SK-N-MC (cell line): Measurements from ENCODE around the gene SIPA1L2.

Experiments used
- EZH2 ChIP-seq: fragments of 200-600 bp; sonication (generic); IDR thresholded peaks from one replicate; pipeline ENCODE4 v1.6.1; 2017; ENCODE audit warnings: antibody characterized with exemption
- POLR2AphosphoS5 ChIP-seq: IDR thresholded peaks from 2 replicates; pipeline ENCODE4 v1.6.1; 2012; ENCODE audit warnings: mild to moderate bottlenecking, low read depth, low read length, borderline replicate concordance

GRCh38 chr1:232630894-232631195, 912 bp upstream of the SIPA1L2 start:
- TF ChIP-seq POLR2AphosphoS5 (no peak), EZH2 (no peak)
